HG03521 (cell line): ENCODE measurements around the gene SLC25A21.
"Not testable (repeated sequence)": the region's sequence is repeated elsewhere in the genome, so short reads cannot be mapped to it uniquely, and the experiment has no call there.

Experiments used
- ATAC-seq: cut with Tn5 transposase; IDR thresholded peaks from one replicate; pipeline ENCODE4 v1.9.1; 2021; ENCODE audit warnings: mild to moderate bottlenecking, moderate library complexity; ENCODE audit not compliant: unreplicated experiment

SLC25A21 gene

GRCh38 chr14:37187294-37187693 lies 14.9 kb upstream of the SLC25A21 start:
- ATAC-seq, result no peak

- no peak for ATAC-seq
Measured at GRCh38 chr14:37186865-37187264, 14.5 kb upstream of the SLC25A21 start.

- ATAC-seq, result no peak
Measured at GRCh38 chr14:37185670-37186069, 13.3 kb upstream of the SLC25A21 start.

GRCh38 chr14:37184520-37184919 lies 12.1 kb upstream of the SLC25A21 start:
- not testable (repeated sequence) for ATAC-seq

GRCh38 chr14:37181441-37181840 lies 9.0 kb upstream of the SLC25A21 start:
- ATAC-seq, result no peak

GRCh38 chr14:37180886-37181285 lies 8.5 kb upstream of the SLC25A21 start:
- ATAC-seq, result not testable (repeated sequence)

GRCh38 chr14:37179896-37180502 lies 7.6 kb upstream of the SLC25A21 start:
- ATAC-seq, result no peak

GRCh38 chr14:37172936-37173614 lies 669 bp upstream of the SLC25A21 start:
- ATAC-seq, result no peak

- no peak for ATAC-seq
Measured at GRCh38 chr14:37171678-37172023, 755 bp downstream of the SLC25A21 start.

GRCh38 chr14:37170993-37171392 lies 1.4 kb downstream of the SLC25A21 start:
- ATAC-seq, result no peak

- no peak for ATAC-seq
Measured at GRCh38 chr14:37170237-37170636, 2.2 kb downstream of the SLC25A21 start.

GRCh38 chr14:37168721-37169120 lies 3.7 kb downstream of the SLC25A21 start:
- no peak for ATAC-seq

GRCh38 chr14:37167151-37168047 lies 5.0 kb downstream of the SLC25A21 start:
- ATAC-seq, result no peak

- no peak for ATAC-seq
Measured at GRCh38 chr14:37165794-37166193, 6.6 kb downstream of the SLC25A21 start.

GRCh38 chr14:37162307-37162706 lies 10.1 kb downstream of the SLC25A21 start:
- not testable (repeated sequence) for ATAC-seq

GRCh38 chr14:37157987-37158386 lies 14.4 kb downstream of the SLC25A21 start:
- no peak for ATAC-seq

- ATAC-seq, result no peak
Measured at GRCh38 chr14:37153483-37153882, 18.9 kb downstream of the SLC25A21 start.

- ATAC-seq, result no peak
Measured at GRCh38 chr14:37153005-37153404, 19.4 kb downstream of the SLC25A21 start.

GRCh38 chr14:37150414-37150813 lies 22.0 kb downstream of the SLC25A21 start:
- ATAC-seq, result no peak

GRCh38 chr14:37147310-37147880 lies 25.0 kb downstream of the SLC25A21 start:
- no peak for ATAC-seq

- not testable (repeated sequence) for ATAC-seq
Measured at GRCh38 chr14:37146438-37146837, 26.0 kb downstream of the SLC25A21 start.
